NCI-H446 treated with DMSO at 0.1 percent for 48 hours (cell line): Measurements from ENCODE around the gene C22orf23.
A peak's percentile ranks its signal among the peaks of the same experiment; 100 is the strongest.

Source experiments
- DNase-seq: peaks from one replicate; lab custom pipeline; 2025; lab: John Stamatoyannopoulos, UW

Gene C22orf23

GRCh38 chr22:37953437-37954179, at the start of gene C22orf23, which contains the start of gene POLR2F:
TSS of gene C22orf23 (minus strand) at chr22:37953601. CDS start at chr22:37953149, 452 bp downstream.
TSS of gene POLR2F (plus strand) at chr22:37953699. CDS start at chr22:37953788, 89 bp downstream.
- DNase-seq: peak; percentile 81

DNA sequence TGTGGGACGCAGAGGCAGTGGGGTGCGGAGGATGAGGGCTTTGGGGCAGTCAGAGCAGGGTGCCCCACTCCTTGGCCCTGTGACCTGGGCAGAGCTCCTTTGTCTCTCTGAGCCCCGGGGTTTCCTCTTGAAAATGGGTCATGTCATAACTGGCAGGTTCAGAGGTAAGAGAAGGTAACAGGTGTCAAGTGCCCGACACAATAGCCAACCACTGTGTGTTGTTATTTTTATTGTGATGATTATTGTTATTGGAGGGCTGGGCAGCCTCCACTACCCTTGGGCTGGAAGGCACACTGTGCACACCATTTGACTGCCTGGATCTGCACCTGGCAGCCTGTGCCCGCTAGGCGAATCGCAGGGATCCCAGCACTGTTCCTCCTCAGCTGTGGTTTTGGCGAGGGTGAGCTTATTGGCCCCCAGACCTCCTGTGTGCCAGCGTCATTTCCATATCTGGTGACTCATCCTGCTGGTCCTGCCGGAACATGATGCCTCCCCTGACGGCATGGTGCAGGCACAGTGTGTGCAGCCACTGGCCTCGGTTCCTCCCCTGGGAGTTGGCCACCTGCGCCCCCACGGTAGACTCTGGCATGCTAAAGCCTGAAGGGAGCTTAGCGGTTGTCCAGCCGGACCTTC, 46.4 kb upstream of the C22orf23 start:
- peak; percentile 56 for DNase-seq

DNA sequence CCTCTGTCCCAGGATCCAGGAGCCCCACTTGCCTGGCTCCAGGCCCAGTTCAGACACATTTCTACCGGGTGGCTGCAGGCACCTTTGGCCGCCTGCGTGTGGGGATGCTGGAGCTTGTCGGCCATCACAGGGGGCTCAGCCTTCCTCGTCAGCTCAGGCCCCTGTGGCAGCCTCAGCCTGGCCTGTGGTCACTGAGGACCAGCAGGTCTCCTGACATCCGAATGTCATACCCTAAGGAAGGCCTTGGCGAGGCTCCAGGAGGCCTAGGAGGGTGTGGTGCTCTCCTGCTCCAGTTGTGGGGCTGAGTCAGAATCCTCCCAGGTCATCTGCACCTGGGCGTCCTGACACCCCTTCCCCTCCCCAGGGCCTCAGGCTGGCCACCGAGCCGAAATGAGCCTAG, 45.8 kb upstream of the C22orf23 start:
- no peak for DNase-seq

DNA sequence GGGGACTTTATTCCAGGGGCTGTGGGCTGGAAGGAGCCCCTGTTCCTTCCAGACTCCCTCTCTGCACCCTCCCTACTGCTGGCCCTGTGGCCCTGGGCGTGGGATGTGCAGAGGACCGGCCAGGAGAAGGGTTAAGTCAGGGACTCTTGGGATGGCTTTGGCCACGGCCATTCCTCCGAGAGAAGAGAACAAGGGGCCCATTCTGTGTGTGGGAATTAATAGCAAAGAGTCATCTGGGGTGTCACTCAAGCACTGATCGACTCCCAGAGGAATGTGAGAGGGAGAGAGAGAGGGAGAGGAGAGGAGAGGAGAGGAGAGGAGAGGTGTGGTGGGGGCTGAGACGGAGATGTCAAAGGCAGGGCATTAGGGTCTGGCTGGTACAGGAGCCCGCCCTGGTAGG, 45.1 kb upstream of the C22orf23 start:
- DNase-seq: no peak

DNA sequence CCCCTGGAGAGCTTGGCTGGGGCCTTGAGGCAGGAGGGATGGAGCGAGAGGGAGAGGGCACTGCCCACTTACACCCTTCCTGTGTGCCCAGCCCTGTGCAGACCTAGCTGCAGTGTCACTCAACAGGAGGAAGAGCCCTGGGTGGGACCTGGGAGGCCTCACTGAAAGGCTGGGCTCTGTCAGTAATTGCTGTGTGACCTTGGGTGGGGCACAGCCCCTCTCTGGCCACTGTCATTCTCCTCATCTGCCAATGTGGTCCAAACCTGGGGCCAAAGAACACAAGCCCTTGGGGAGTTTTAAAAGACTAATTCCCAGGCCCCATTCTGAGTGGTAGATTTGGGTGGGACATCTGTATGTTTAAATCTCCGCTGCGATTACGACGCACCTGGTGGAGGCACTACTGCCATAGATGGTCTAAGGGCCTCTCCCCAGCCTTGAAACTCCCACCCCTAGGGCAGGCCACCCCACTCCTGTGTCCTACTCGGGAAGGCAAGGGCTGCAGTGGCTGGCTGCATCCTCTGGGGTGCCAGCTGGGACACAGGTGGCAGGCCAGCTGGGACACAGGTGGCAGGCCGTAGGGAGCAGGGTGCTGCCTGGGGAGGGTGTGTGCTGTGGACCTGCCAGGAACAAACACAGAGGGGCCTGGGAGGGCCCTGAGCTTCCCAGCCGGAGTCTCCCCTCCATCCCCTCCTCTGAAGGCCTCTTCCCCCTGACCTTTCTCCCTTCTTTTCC, 43.3 kb upstream of the C22orf23 start:
- no peak for DNase-seq

DNA sequence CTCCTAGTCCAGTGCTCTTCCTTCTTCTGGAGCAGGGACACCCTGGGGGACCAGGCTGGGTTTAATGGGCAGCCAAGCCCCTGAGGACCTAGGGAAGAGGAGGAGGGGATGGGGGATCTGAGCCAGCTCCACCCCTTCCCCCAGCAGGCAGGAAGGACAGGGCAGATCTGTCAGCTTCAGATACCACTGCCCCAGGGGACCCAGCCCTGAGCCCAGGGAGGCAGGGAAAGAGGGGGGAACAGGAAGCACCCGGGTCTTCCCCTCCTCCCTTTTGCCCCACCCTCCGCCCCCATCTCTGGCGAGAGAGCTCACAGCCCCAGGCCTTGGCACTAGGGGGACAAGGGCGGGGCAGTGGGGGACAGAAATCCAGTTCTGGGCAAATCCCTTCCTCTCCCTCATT, 42.7 kb upstream of the C22orf23 start:
- no peak for DNase-seq

DNA sequence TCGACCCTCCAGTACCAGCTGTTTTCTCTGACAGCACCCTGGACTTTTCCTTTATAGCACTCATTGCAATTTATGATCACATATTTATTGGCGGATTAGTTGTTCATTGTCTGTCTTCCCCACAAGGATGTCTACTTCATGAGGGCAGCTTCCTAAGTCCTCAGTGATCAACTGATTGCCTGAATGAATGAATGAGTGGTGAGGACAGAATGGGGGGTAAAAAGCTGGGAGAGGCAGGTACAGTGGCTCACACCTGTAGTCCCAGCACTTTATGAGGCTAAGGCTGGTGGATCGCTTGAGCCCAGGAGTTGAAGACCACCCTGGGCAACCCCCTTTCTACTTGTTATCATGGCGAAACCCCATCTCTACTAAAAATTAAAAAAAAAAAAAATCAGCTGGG, 42.1 kb upstream of the C22orf23 start:
- DNase-seq: no peak

- DNase-seq: no peak
Measured at GRCh38 chr22:37994982-37995381, 41.6 kb upstream of the C22orf23 start.

DNA sequence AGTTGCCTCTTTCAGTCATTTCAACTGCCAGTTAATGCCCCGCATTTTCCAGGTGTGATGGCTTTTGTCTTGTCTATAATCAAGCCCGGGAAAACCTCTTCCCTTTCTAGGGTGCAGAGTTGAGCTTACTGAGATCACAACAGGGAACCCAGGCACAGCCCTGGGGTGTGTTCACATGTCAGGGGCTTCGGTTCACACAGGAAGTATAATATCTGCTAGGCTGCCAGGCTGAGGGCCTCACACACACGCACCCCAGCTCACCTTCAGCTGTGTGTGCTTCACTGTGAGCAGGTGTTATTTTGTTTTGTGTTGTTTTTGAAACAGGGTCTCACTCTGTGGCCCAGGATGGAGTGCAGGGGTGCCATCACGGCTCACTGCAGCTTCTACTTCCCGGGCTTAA, 40.6 kb upstream of the C22orf23 start:
- DNase-seq: no peak

DNA sequence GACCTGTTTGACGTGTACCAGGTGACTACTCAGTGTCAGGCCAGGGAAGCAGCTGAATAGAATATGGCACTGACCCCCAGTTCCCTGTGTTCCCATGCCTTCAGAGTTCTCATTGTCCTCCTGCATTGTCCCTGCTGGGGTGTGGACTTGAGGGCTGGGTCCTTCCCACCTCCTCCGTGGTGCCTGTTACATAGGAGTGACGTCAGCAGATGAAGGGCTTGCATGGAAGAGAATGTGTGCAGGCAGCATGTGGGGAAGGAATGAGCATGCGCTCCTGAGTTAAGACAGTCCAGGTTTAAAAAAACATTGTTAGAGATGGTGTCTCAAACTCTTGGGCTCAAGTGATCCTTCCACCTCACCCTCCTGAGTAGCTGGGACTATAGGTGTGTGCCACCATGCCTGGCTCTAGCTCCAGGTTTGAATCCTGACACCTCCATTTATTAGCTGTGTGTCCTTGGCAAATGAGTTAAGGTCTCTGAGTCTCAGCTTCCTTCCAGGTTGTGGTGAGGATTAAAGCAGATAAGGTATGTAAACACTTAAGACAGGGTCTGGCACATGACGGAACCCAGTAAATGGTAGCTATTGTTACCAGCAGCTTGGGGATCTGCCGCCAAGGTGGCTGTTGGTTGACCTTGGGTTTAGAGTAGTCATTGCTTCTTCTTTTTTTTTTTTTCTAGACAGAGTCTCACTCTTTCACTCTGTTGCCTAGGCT, 38.5 kb upstream of the C22orf23 start:
- DNase-seq: no peak

DNA sequence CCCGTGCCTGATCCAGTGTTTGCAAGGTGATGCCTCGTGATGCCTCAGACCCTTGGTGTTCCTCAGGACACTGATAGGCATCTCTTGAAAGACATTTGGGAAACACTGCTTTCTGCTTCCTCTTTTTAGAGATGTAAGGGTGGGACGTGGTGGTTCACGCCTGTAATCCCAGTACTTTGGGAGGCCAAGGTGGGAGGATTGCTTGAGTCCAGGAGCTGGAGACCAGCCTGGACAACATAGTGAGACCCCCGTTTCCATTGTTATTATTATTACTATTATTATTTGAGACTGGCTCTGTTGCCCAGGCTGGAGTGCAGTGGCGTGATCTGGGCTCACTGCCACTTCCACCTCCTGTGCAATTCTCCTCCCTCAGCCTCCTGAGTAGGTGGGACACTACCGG, 37.5 kb upstream of the C22orf23 start:
- DNase-seq: no peak

GRCh38 chr22:37990301-37990700, 36.9 kb upstream of the C22orf23 start:
- DNase-seq: no peak

- DNase-seq: no peak
Measured at GRCh38 chr22:37989146-37990045, 36.0 kb upstream of the C22orf23 start.

- no peak for DNase-seq
Measured at GRCh38 chr22:37986371-37986770, 33.0 kb upstream of the C22orf23 start.

DNA sequence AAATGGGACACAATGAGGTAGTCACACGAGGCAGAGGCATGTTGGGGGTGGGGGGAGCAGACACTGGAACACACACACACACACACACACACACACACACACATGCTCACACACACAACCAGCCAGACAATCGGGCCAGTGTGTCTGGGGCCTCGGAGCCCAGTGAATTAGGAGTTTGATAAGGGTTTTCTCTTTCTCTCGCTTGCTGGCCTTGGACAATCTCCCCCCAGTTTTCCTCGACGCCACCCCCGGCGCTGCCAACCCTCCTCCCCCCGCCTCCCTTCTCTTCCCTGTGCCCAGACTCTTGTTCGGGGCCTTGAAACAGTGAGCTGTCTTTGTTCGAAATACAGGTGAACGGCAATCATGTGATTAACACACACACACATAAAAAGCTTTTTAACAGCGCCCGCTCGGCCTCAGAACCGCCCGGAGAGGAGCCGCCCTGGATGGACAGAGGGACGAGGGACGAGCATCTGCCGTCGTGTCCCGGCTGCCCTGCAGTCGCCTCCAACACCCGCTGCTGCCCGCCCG, 32.4 kb upstream of the C22orf23 start:
- DNase-seq: no peak

DNA sequence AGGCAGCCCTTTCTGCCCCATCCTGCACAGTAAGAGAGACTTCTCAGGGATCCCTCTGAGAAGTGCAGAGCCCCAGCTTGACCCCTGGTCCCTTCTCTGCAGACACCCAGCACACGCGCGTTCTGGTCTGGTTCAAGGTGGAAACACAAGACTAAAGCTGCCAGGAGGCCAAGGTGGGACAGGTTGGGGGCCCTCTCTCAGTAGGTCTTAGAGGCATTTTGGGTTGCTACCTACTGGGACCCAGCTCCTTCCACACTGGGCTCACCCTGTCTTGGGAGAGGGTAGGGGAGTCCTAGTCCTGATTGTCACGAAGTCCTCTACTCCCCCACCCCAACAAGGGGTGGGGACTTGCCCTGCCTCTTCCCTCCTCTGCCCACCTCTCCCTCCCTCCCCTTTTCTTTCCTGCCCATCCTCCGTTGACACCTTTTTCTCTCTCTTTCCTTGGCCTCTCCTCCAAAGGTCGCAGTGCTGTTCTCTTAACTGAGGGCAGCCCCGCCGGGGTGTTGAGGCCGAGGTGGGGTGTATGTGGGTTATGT, 31.7 kb upstream of the C22orf23 start:
- DNase-seq: no peak

DNA sequence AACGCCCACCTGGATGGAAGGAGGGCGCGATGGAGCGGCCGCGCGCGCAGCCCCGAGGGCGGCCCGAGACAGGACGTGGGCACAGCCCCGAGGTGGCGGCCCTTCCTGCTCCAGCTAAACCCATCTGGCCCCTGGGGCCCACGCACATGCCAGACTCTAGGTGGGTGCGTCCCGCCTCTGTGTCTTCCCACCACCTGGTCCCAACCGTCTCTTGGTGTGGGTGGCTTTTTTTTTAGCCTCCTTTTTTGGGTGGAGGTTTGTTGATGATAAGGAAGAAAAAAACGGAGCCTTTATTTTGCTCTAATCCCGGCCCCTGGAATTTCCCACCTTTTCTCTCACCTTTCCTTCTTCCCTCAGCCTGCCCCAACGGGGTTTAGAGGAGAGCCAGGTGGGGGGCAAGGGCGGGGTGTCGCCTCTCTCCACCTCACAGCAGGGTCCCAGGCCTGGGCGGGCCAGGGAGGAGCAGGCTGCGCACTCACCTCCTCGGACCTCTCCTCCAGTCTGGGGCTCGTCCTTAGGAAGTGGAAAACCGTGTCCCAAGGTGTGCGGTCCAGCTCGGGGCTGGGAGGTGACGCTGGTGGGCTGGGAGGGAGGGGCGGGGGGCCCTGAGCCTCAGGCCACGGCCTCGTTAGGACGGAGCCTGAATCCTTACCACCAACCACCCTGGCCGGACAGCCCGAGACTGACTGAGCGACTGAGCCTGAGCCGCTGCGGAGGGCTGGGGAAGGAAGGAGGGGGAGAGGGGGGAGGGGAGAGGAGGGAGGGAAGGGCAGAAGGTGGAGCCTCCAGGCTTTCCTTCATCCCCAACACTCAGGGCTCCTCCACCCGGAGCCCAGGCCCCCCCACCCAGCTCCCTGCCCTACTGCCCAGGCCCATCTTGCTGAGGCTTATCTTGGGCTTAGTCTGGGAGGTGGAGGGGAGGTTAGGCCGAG, 30.7 kb upstream of the C22orf23 start, which contains the start of gene SOX10:
SOX10 (minus strand) TSS at position 696 of the 932 bp plus-strand sequence. CDS start 771 bp downstream, outside the sequence.
- no peak for DNase-seq

DNA sequence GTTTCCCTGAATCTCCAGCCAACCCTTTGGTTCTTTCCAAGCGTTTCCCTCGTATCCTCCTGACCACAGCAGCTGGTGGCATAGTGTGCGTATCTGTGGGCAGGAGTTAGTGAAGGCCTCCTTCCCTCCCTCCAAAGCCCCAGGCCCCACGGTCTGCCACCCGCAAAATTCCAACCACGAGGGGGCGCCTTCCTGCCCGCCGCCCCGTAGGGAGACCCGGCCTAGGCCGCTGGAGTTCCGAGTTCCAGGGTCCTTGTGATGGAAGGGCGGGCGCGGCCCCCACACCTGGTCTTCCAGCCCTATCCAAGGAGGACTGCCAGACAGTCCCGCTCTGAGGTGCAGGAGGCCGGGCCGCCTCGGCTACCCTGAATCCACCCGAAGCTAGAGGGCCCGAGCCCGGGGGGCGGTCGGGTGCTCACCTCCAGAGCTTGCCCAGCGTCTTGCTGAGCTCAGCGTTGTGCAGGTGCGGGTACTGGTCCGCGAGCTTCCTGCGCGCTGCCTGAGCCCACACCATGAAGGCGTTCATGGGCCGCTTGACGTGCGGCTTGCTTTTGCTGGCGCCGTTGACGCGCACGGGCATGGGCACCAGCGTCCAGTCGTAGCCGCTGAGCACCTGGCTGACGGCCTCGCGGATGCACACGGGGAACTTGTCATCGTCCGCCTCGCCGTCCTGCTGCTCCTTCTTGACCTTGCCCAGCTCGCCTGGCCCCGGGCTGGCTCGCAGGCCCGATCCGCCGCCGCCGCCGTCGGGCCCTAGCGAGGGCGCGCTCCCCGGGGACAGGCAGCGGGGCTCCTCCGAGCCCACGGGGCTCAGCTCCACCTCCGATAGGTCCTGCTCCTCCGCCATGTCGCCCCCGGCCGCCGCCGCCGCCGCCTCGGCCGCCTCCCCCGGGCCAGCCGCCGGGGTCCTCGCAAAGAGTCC, 29.8 kb upstream of the C22orf23 start:
- DNase-seq: no peak
